ENCODE data around the gene ZCCHC17.

Gene ZCCHC17

DNA sequence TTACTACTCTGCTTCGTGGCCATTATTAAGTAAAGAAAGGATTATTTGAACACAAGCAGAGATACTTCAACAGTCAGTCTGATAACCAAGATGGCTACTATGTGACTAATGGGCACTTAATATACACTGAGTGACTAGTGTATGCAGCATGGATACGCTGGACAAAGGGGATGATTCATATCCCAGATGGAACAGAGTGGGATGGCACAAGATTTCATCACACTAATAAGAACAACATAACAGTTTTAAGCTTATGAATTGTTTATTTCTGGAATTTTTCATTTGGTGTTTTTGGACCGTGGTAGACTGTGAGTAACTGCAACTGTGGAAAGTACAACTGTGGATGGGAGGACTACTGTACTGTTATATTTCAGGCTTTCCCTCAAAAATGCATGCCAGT is 9.4 kb downstream of the ZCCHC17 start:
- DNase-seq, result peak; percentile 94

DNA sequence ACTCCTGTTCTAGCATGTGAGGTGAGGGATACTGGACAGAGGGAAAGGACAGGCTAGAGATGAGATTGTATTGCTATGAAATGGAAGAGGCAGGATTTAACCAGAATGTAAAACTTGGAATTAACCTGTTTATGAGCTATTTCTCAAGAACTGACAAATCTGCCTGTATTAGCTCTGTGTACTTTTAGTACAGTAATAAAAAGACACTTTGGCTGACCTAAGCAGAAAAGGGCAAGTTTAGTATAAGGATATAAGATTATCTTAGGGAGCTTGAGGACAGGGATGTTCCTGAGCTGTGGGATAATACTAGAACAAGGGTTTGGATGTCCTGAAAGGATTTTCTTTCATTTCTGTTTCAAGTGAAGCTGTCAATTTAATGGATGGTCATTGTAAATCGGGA is 11.2 kb downstream of the ZCCHC17 start:
- no peak for DNase-seq

DNA sequence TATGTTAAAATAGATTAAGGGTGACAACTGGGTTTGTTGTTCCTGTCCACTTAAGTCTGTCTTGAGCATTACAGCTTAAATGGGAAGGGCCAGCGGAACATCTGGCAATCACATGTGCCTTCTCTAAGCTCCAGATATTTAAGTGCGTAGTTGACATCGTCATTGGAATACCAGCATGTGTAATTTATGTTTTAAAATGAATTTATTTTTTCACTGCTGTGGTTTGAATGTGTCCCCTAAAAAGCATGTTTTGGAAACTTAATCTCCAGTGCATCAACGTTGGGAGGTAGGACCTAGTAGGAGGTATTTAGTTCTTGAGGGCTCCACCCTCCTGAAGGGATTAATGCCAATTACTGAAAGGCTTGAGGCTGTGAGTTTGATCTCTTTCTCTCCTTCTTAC is 13.4 kb downstream of the ZCCHC17 start:
- peak; percentile 14 for DNase-seq

DNA sequence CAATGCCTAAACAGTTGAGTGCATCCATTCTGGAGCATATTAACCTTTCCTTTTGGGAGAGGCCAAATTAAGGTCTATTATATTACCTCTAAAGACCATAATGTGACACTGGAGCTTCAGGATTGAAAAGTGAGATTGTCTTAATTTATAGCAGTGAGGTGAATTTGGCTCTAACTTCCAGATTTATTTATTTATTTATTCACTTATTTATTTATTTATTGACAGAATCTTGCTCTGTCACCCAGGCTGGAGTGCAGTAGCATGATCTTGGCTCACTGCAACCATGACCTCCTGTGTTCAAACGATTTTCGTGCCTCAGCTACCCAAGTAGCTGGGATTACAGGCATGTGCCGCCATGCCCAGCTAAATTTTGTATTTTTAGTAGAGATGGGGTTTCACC is 19.1 kb downstream of the ZCCHC17 start:
- no peak for DNase-seq

DNA sequence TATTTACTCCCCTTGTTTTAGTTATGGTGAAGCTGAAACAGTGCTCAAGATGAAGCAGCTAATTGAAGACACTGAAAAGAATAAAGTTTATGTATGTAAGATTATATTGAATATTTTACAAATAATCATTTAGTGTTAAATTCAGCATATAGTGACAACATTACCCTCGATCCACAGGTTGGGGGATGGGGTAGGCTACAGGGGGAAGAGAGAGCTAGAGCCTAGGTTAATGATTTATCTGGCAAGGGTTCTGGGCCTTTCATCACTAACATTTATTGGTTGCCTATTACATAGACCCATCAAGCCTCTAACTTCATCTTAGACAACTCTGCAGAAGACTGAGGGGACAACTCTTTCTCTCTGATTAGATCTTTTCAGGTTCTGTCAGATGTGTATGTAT is 21.3 kb downstream of the ZCCHC17 start:
- no peak for DNase-seq

DNA sequence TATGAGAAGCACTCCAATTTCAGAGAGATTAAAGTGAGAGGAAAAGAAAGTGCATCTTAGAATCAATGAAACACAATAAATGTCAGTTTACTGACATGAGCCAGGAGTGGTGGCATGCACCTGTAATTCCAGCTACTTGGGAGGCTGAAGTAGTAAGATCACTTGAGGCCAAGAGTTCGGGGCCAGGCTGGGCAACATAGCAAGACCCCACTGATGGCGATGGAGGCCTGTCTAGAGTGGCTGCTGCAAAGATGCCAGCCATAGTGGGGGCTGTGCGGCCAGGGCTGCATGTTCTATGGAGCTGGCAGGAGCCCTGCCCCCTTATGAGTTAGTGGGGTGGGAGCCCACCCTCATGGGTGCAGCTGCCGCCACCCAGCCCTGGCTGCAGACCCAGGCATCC is 27.3 kb downstream of the ZCCHC17 start:
- no peak for DNase-seq

DNA sequence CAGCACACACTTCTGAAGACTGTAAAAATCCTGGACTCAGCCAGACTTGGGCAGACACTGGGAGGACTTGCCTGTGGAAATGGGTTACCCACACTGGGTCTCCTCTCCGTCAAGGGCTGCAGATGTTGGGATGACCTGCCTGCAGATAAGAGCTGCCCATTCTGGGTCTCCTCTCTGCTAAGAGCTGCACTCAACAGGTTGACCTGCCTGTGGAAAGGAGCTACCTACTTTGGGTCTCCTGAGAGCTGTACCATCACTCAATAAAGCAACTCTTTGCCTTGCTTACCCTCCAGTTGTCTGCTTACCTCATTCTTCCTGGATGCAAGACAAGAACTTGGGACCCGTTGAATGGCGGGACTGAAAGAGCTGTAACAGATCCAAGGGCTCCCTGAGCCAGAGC is 28.2 kb downstream of the ZCCHC17 start:
- DNase-seq, result no peak

DNA sequence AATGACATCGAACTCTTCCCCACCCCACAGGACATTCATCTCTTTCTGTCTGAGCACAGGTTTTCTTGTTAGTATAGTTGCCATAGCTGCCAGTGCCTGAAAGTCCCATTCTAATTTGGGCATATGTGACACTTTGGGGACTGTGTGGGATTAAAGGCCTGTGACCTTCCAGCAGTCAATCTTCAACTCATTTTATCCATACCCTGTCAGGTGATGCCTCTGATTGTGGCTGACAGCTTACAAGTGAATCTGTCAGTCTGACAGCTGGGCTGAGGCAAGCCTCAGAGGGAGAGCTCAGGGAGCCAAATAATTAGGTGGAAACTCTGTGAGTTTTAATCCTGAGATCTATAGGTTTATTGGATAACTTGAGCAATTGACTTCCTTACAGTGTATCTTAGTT is 29.6 kb downstream of the ZCCHC17 start:
- DNase-seq, result no peak

DNA sequence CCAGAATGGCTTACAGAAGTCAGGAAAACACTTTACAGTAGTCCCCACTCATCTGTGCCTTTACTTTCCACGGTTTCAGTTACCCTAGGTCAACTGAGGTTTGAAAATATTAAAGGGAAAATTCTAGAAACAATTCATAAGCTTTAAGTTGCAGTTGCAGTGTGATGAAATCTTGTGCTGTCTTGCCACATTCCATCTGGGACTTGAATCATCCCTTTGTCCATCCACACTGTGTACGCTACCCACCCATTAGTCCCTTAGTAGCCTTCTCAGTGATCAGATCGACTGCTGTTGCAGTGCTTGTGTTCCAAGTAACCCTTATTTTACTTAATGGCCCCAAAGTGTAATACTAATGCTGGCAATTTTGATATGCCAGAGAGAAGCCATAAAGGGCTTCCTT is 30.5 kb downstream of the ZCCHC17 start:
- DNase-seq, result peak; percentile 54

DNA sequence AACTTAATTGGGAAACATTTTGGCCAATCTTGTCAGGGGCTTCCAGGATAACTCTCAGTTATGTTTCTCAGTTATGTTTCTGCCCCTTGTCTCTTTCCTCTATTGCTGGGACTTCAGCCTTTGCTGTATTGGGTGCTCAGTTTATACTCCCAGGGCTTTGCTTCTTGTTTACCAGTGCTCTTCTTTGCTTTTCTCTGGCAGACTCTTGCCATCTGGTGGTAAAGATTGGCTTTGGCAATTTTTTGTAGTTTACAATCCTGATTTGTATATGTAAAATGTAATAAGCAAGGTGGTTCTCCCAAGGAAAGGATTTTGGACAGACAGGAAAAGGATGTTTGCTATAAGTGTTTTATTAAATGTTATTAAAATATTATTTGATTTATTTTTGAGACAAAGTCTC is 38.2 kb downstream of the ZCCHC17 start:
- DNase-seq, result peak; percentile 44

DNA sequence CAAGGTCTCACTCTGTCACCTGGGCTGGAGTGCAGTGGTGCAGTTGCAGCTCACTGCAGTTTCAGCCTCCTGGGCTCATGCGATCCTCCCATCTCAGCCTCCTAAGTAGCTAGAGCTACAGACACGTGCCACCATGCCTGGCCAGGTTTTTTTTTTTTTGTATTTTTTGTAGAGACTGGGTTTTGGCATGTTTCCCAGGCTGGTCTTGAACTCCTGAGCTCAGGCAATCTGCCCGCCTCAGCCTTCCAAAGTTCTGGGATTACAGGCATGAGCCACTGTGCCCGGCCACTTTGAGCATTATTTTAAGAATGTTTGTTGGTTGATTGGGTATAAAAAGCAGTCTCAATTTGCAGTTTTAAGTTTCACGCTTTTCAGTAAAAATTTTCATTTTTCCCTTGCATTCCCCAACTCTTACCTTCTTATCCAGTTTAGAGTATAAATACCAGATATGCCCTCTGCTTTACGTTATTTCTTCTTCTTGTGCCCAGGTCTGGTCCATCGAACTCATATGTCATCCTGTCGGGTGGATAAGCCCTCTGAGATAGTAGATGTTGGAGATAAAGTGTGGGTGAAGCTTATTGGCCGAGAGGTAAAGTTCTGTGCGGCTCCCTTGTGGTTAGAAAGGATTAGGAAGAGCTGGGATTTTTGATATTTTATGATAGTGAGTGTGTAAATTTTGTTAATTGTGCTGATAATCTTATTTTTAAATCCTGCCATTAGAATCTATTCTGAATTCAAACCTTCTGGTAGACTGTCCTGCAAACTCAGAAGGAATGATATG is 40.0 kb downstream of the ZCCHC17 start:
- no peak for DNase-seq

DNA sequence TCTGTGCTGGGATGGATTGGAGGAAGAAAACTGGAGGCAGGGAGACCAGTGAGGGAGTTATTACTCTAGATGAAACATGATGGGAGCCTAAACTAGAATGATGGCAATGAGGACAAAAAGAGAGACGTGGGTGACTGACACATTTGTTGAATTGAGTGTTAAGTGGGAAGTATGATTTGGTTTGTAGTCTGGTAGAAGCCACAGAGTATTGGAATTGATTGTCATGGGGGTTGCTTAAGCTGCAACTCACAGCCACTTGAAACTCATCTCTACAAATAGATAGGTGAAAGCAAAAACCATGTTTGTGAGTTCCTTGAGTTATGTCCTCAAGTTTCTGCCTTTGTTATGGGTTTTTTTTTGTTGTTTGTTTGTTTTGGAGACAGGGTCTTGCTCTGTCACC is 47.7 kb downstream of the ZCCHC17 start:
- no peak for DNase-seq

DNA sequence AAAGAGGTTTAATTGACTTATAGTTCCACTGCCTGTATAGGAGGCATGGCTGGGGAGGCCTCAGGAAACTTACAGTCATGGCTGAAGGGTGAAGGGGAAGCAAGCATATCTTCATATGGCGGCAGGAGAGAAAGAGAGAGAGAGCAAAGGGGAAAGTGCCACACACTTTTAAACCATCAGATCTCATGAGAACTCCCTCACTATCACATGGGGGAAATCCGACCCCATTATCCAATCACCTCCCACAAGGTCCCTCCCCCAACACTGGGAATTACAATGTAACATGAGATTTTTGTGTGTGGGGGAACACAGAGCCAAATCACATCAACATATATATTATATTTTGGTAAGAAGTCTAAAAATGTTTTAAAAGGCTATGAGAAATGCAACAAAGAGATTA is 48.8 kb downstream of the ZCCHC17 start:
- DNase-seq, result no peak

DNA sequence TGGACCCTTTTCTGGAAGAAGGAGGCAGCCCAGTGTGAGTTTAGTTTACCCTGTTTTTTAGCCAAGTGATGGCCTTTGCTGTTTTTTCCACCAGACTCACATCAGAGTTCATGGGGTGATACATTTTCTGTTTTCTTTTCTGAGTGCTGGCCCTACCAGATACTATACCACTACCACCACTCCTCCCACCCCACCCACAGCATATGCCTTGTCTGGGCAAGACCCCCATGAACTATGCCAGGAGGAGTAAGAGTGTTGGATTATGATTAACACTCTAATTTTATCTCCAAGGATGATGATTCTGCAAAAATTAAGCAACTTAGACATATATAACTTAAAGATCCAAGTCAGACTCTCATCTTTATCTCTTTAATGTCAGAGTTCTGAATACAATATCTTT is 50.0 kb downstream of the ZCCHC17 start:
- DNase-seq, result no peak

DNA sequence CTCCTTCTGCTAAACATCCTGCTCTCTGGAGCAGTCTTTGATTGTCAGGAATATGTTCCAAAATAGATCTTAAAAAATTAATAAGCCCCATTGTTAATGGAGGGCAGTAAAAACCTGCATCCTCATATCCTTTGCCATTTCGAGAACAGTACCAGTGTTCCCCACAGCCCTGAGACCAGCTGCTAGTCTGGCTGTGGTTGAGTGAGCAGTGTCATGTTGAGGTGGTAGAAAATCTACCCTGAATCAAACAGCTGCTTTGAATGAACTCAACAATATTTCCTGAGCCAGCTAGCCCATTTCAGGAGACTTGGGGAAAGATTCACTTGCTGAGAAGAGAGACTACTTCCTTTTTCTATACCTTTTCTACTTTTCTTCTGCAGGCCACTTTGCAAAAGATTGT is 51.6 kb downstream of the ZCCHC17 start:
- DNase-seq, result no peak

DNA sequence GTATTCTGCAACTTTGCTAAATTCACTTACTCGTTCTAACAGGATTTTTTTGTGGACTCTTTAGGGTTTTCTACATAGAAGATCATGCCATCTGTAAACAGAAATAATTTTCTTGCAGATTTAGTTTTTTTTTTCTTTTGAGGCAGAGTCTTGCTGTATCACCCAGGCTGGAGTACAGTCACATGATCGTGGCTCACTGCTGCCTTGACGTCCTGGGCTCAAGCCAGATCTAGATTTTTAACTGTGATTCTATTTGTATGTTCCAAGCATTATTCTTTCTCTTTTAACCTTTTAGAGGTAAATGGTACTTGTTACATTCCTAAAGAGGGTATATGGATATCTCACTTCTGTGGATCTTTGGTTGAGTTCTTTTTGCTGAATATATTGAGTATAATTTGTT is 57.5 kb downstream of the ZCCHC17 start:
- DNase-seq, result no peak

DNA sequence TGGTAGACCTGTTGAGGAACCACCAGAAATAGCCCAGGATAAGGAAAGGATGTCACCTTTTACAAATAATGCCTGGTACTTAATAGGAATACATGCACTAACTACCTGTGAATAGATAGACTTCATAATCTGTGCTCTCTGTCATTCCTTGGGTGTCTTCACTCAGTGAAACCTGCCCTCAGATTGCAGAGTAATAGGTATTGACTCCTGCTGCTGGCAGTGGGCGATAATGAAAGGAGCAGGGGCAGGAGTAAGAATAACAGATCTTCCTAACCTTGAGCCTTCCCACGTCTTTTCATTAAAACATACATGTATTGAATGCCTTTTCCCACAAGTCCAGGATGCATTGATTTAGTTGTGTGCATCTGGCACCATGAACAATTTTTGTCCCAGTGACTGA is 59.6 kb downstream of the ZCCHC17 start:
- no peak for DNase-seq

DNA sequence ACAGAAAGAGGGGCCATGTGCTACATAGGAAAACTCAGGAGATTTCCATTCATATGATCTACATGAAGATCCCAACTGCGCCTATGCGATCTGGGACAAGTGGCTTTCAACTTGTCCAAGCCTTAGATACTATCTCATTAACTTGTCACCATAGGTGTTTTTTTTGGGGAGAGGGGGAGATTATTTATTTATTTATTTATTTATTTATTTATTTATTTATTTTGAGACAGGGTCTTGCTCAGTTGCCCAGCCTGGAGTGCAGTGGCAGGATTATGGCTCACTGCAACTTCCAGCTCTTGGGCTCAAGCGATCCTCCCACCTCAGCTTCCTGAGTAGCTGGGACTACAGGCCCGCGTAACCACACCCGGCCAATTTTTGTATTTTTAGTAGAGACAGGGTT is 64.8 kb downstream of the ZCCHC17 start:
- DNase-seq, result no peak

DNA sequence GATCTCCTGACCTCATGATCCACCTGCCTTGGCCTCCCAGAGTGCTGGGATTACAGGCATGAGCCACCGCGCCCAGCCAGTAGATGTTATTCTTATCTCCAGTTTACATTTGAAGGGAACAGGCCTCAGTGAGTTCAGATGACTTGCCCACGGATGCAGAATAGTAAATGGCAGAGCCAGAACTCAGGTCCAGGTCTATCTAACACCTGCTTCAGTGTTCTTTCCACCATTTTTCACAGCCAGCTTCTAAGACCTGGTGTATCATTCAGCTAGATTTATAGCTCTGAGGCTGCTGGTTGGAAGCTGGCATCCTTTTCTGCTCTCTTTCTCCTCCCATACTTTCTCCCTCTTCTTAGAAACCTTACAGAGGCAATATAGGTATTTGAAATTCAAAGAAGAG is 65.2 kb downstream of the ZCCHC17 start:
- DNase-seq, result no peak

DNA sequence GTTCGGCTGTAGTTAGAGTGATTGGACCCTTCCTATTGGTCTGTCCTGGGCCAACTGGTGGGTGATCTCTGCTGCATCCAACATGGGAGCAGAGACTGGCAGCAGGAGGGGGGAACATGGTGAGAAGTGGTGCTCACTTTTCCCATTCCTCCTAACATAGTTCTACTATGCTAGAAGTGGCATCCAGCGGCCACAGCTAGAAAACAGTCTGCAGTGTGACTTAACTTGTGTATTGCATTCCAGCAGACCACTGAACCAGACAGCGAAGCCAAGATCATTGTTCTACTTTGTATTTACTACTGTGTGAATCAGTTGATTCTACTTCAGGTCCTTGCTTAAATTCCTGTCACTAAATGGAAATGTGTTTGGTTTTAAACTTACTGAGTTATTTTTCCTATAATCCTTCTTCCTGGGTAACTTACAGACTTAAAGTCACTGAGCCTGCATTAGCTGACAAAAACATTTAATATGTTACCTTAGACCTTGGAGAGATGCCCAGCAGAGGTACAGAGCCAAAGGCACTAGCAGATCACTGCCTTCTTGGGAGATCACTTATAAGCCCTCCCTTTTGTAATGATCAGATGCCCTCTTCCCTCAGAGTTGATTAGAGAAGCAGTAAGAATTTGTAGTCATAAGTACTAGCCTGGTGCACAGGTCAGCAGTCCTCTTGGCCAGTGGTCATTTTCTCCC is 67.9 kb downstream of the ZCCHC17 start:
- no peak for DNase-seq

DNA sequence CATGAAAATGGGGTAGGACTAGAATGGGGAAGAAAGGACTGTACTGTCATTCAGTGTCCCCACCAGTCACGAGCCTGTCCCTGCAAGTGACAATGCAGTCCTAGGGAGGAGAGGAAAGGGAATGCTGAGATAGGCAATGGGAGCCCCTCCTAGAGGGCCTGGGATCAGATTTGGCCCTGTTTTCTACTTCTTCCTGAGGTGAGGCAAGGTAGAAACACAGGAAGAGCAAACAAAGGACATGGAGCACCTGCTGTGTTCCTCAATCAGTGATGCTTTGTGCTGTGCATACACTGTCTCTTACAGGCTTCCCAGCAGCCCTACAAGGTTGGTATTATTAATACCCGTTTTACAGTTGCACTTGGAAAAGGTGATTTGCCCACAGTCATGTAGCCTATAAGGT is 70.0 kb downstream of the ZCCHC17 start:
- DNase-seq, result no peak

DNA sequence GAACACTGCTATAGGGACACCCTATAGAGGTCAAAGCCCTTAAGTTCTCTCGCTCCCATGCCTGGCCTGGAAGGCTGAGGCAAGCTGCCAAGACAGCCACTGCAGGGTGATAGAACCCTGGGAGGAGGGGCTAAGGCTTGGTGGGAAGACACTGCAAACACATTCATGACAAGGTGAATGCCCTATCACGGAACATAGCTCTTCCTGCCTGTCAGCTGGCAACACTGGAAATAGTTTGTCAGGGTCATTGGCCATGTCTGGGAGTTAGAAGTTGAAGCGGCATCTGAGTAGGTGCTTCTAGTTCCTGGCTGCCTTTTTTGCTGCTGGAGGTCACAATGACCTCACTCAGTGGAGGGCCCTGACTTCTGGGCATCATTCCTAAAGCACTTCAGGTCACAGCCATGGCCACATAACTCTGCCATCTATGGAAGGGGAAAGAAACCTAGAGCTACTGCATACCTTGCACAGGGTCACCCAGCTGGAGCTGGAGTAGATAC is 71.8 kb downstream of the ZCCHC17 start:
- DNase-seq, result no peak

DNA sequence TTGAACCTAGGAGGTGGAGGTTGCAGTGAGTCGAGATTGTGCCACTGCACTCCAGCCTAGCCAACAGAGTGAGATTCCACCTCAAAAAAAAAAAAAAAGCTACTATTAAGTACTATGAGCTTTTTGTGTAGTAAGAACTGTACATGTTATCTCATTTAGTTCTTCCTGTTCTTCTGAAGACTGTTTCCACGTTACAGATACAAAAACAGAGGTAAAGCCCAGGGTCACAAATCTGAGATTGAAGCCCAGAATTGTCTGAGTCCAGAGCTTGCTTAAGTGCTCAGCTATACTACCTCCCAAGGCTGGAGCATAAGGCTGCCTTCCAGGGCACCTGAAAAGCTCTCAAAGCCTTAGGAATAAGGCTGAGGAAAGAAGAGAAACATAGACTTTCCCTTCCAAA is 73.2 kb downstream of the ZCCHC17 start:
- no peak for DNase-seq

DNA sequence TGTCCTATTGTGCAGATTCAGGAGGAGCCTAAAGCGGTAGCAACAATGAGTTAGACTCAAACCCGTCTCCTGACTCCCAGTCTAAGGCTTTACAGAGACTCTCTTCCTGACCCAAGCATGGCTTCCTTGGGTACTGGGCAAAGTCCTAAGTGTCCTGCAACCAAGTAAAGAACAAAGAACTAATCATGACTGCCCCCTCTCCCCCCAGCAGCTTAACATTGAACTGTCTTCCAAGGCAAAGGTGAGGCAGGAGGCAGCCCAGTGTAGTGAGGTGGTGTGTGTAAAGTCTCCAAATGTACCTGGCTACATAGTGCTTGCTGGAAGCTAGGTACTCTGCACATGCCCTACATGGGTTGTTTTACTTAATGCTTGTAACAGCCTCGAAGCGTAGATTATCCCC is 73.7 kb downstream of the ZCCHC17 start:
- no peak for DNase-seq
